Activated CD8-positive, alpha-beta T cell treated with anti-CD3 and anti-CD28 coated beads, Interleukin-2, amount 10 ng/mL, durations not matched to agents 7 days and 5 days (primary cell): ENCODE data around the gene SHISA4. TPM values are rescaled to one million over a fixed set of nuclear protein-coding genes. Genes with fewer than 3 reads are reported as not detected.
A peak's percentile ranks its signal among the peaks of the same experiment; 100 is the strongest.
"Not testable (repeated sequence)": the region's sequence is repeated elsewhere in the genome, so short reads cannot be mapped to it uniquely, and the experiment has no call there.

Source experiments
- ATAC-seq: fragments of 150-1000 bp; cut with Tn5 transposase; one replicate; pipeline ENCODE4 v1.10.0; 2021; ENCODE audit warnings: moderate library complexity
- CTCF ChIA-PET: fragments of 350-600 bp; sonication (Branson Sonifier 250); formaldehyde crosslinking; loops from one replicate; lab custom pipeline; 2021; ENCODE audit warnings: antibody characterized with exemption; lab: Charles Lee
- POLR2A ChIA-PET: fragments of 350-600 bp; sonication (Branson Sonifier 250); formaldehyde crosslinking; loops from one replicate; lab custom pipeline; 2021; ENCODE audit warnings: antibody characterized with exemption; lab: Charles Lee
- DNase-seq: peaks from one replicate; pipeline ENCODE4 v3.0.0-alpha.2; 2020
- H3K27ac Mint-ChIP-seq: one replicate; pipeline ENCODE4 v1.8.0; 2021; ENCODE audit warnings: mild to moderate bottlenecking, mixed read lengths
- H3K27me3 Mint-ChIP-seq: one replicate; pipeline ENCODE4 v1.8.0; 2021; ENCODE audit warnings: low read depth, mixed read lengths
- H3K36me3 Mint-ChIP-seq: one replicate; pipeline ENCODE4 v1.8.0; 2021; ENCODE audit warnings: low read depth, mixed read lengths
- H3K4me1 Mint-ChIP-seq: one replicate; pipeline ENCODE4 v1.8.0; 2021; ENCODE audit warnings: low read depth, mixed read lengths
- H3K4me3 Mint-ChIP-seq: one replicate; pipeline ENCODE4 v1.8.0; 2021; ENCODE audit warnings: mild to moderate bottlenecking, mixed read lengths
- H3K9me3 Mint-ChIP-seq: one replicate; pipeline ENCODE4 v1.8.0; 2022; ENCODE audit warnings: mixed read lengths; ENCODE audit not compliant: insufficient read depth
- total RNA-seq, 2 experiments: library from RNA; stranded (reverse); gene quantifications; one replicate each; pipeline ENCODE4 v1.2.3, GENCODE V29; 2021

SHISA4 gene
- total RNA-seq, result under 1 TPM in 1 of 2 experiments, not detected in 1; 0.55 TPM

GRCh38 chr1:201888282-201889089 is at the start of gene SHISA4:
TSS of gene SHISA4 (plus strand) at chr1:201888898. CDS start at chr1:201888995, 97 bp downstream.
- no peak within 1 kb of the TSS for H3K4me3 Mint-ChIP-seq
- peak; percentile 67 for ATAC-seq
- no peak within 1 kb of the TSS for H3K27ac Mint-ChIP-seq
- no peaks in the 10 kb centered on the region for H3K4me1 Mint-ChIP-seq
- DNase-seq, result no peak
- peaks cover 43% of the 10 kb centered on the region for H3K27me3 Mint-ChIP-seq
- H3K36me3 Mint-ChIP-seq, result no peaks in the 10 kb centered on the region
- ChIA-PET POLR2A (no interaction called here), CTCF (interaction anchor here (1.3 to 2.6 kb wide), 2 partner anchors 7 to 247 kb away, joined by 3 to 27 read pairs; no protein-coding TSS in a partner anchor)
- H3K9me3 Mint-ChIP-seq, result no peaks in the 10 kb centered on the region

- H3K27ac Mint-ChIP-seq, H3K9me3 Mint-ChIP-seq, H3K27me3 Mint-ChIP-seq, POLR2A ChIA-PET, H3K4me3 Mint-ChIP-seq, DNase-seq, ATAC-seq: not testable (repeated sequence)
- peaks cover 34% of the 10 kb centered on the region for H3K36me3 Mint-ChIP-seq
- CTCF ChIA-PET, result interaction anchor here (0.9 kb wide), 1 partner anchor 9 kb away, joined by 5 read pairs; the partner anchor contains the start of gene IPO9
- H3K4me1 Mint-ChIP-seq, result peaks cover 11% of the 10 kb centered on the region
These were observed 49.6 kb upstream of the SHISA4 start for GRCh38 chr1:201839089-201839488.

GRCh38 chr1:201840055-201840454 is 48.6 kb upstream of the SHISA4 start:
- Mint-ChIP-seq H3K36me3 (peaks cover 30% of the 10 kb centered on the region), H3K9me3 (no peaks in the 10 kb centered on the region), H3K4me1 (peaks cover 11% of the 10 kb centered on the region), H3K27me3 (no peaks in the 10 kb centered on the region), H3K27ac (no peak overlapping the region), H3K4me3 (no peak overlapping the region)
- DNase-seq (no peak), ATAC-seq (no peak)
- ChIA-PET POLR2A (no interaction called here), CTCF (no interaction called here)

- ChIA-PET POLR2A (no interaction called here), CTCF (interaction anchor here (1.7 kb wide), 1 partner anchor 11 kb away, joined by 5 read pairs; the partner anchor contains the start of gene IPO9)
- H3K36me3 Mint-ChIP-seq, result peaks cover 26% of the 10 kb centered on the region
- no peak for DNase-seq
- H3K27ac Mint-ChIP-seq, result no peak overlapping the region
- ATAC-seq, result no peak
- no peaks in the 10 kb centered on the region for H3K27me3 Mint-ChIP-seq
- H3K4me1 Mint-ChIP-seq, result peaks cover 11% of the 10 kb centered on the region
- no peaks in the 10 kb centered on the region for H3K9me3 Mint-ChIP-seq
- no peak overlapping the region for H3K4me3 Mint-ChIP-seq
These were observed 48.2 kb upstream of the SHISA4 start for GRCh38 chr1:201840490-201840889.

GRCh38 chr1:201841265-201841912 is 47.3 kb upstream of the SHISA4 start:
- POLR2A ChIA-PET, result no interaction called here

GRCh38 chr1:201842472-201843027 is 46.1 kb upstream of the SHISA4 start:
- Mint-ChIP-seq H3K4me1 (peaks cover 4% of the 10 kb centered on the region), H3K4me3 (no peak overlapping the region), H3K36me3 (peaks cover 17% of the 10 kb centered on the region), H3K27me3 (no peaks in the 10 kb centered on the region), H3K27ac (no peak overlapping the region), H3K9me3 (no peaks in the 10 kb centered on the region)
- CTCF ChIA-PET, result interaction anchor here (1.0 to 1.7 kb wide), 4 partner anchors 13 to 54 kb away, joined by 3 to 6 read pairs (median 4); partner anchors contain the start of gene IPO9
- ATAC-seq (no peak), DNase-seq (no peak)
- POLR2A ChIA-PET, result interaction anchor here (1.1 kb wide), 1 partner anchor 13 kb away, joined by 3 read pairs; no protein-coding TSS in a partner anchor

More at GRCh38 chr1:201841265-201841912, 47.3 kb upstream of the SHISA4 start:
- DNase-seq, result no peak
- peaks cover 21% of the 10 kb centered on the region for H3K36me3 Mint-ChIP-seq
- H3K9me3 Mint-ChIP-seq, result no peaks in the 10 kb centered on the region
- no peak for ATAC-seq
- H3K4me3 Mint-ChIP-seq, result no peak overlapping the region
- CTCF ChIA-PET, result interaction anchor here (1.7 kb wide), 1 partner anchor 12 kb away, joined by 5 read pairs; the partner anchor contains the start of gene IPO9
- H3K27ac Mint-ChIP-seq, result no peak overlapping the region
- peaks cover 11% of the 10 kb centered on the region for H3K4me1 Mint-ChIP-seq
- no peaks in the 10 kb centered on the region for H3K27me3 Mint-ChIP-seq

GRCh38 chr1:201845331-201846083 is 43.2 kb upstream of the SHISA4 start:
- POLR2A ChIA-PET, result no interaction called here
- Mint-ChIP-seq H3K4me3 (no peak overlapping the region), H3K27me3 (no peaks in the 10 kb centered on the region), H3K36me3 (peaks cover 25% of the 10 kb centered on the region), H3K9me3 (no peaks in the 10 kb centered on the region), H3K4me1 (no peaks in the 10 kb centered on the region), H3K27ac (no peak overlapping the region)
- CTCF ChIA-PET, result interaction anchor here (0.6 to 3.0 kb wide), 8 partner anchors 9 to 347 kb away, joined by 3 to 12 read pairs (median 4); partner anchors contain the start of gene LGR6
- ATAC-seq (no peak), DNase-seq (no peak)

- Mint-ChIP-seq H3K27me3 (no peaks in the 10 kb centered on the region), H3K4me3 (no peak overlapping the region), H3K4me1 (no peaks in the 10 kb centered on the region), H3K9me3 (no peaks in the 10 kb centered on the region), H3K27ac (no peak overlapping the region), H3K36me3 (peaks cover 32% of the 10 kb centered on the region)
- DNase-seq, result no peak
- no peak for ATAC-seq
- POLR2A ChIA-PET, result no interaction called here
- CTCF ChIA-PET, result interaction anchor here (0.9 to 3.0 kb wide), 3 partner anchors 10 to 49 kb away, joined by 3 to 12 read pairs (median 11); partner anchors contain the start of gene IPO9
These were observed 41.5 kb upstream of the SHISA4 start for GRCh38 chr1:201847150-201847549.

- Mint-ChIP-seq H3K27me3 (no peaks in the 10 kb centered on the region), H3K27ac (no peak overlapping the region), H3K4me3 (no peak overlapping the region), H3K4me1 (no peaks in the 10 kb centered on the region), H3K36me3 (peaks cover 39% of the 10 kb centered on the region), H3K9me3 (no peaks in the 10 kb centered on the region)
- CTCF ChIA-PET, result interaction anchor here (0.9 to 1.5 kb wide), 3 partner anchors 19 to 401 kb away, joined by 3 read pairs; partner anchors contain the start of gene IPO9
- ATAC-seq (no peak), DNase-seq (no peak)
- POLR2A ChIA-PET, result interaction anchor here (0.7 kb wide), 1 partner anchor 357 kb away, joined by 3 read pairs; no protein-coding TSS in a partner anchor
These were observed 40.5 kb upstream of the SHISA4 start for GRCh38 chr1:201848230-201848629.

GRCh38 chr1:201849372-201850052 is 39.2 kb upstream of the SHISA4 start:
- H3K9me3 Mint-ChIP-seq, result no peaks in the 10 kb centered on the region
- H3K36me3 Mint-ChIP-seq, result peaks cover 46% of the 10 kb centered on the region
- no peak for ATAC-seq
- DNase-seq, result no peak
- H3K4me1 Mint-ChIP-seq, result no peaks in the 10 kb centered on the region
- H3K27me3 Mint-ChIP-seq, result no peaks in the 10 kb centered on the region
- no peak overlapping the region for H3K4me3 Mint-ChIP-seq
- ChIA-PET CTCF (interaction anchor here (1.3 to 2.5 kb wide), 2 partner anchors 20 to 47 kb away, joined by 5 to 8 read pairs; partner anchors contain the start of gene IPO9), POLR2A (no interaction called here)
- H3K27ac Mint-ChIP-seq, result no peak overlapping the region
